ENCODE data around the gene ZNF646.

GRCh38 chr16:31109622-31110021 is 35.4 kb downstream of the ZNF646 start:
- TF ChIP-seq GATA2 (IDR thresholded peaks at IDR 0.05; ENCODE audit: low read depth, low read length) (no peak), GATA3 (IDR thresholded peaks at IDR 0.05; ENCODE audit: low read depth, low read length) (no peak)

Data from SH-SY5Y (cell line).